Measurements from ENCODE around the gene KCNJ14.
A peak's percentile ranks its signal among the peaks of the same experiment; 100 is the strongest.
"Not testable (repeated sequence)": the region's sequence is repeated elsewhere in the genome, so short reads cannot be mapped to it uniquely, and the experiment has no call there.

The KCNJ14 gene

GRCh38 chr19:48473161-48473966 lies 18.0 kb downstream of the KCNJ14 start:
- DNase-seq, result no peak

DNA sequence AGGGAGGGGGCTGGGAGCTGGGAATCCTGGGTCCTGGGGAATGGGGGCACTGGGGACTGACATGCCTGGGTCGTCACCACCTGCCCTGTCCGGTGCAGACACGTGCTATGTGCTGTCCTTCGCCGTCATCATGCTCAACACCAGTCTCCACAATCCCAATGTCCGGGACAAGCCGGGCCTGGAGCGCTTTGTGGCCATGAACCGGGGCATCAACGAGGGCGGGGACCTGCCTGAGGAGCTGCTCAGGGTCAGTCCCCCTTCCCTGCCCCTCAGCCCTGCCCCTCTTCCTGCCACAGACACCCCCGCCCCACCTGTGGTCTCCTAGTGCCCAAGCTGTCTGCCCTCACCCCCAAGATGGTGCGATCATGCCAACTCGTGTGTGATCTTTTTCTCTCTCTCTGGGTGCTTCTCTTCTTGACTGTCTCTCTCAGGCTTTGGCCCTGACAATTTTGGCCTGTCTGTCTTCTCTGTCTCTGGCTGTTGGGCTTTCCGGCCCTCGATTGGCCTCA lies 18.8 kb downstream of the KCNJ14 start:
- no peak for DNase-seq

DNA sequence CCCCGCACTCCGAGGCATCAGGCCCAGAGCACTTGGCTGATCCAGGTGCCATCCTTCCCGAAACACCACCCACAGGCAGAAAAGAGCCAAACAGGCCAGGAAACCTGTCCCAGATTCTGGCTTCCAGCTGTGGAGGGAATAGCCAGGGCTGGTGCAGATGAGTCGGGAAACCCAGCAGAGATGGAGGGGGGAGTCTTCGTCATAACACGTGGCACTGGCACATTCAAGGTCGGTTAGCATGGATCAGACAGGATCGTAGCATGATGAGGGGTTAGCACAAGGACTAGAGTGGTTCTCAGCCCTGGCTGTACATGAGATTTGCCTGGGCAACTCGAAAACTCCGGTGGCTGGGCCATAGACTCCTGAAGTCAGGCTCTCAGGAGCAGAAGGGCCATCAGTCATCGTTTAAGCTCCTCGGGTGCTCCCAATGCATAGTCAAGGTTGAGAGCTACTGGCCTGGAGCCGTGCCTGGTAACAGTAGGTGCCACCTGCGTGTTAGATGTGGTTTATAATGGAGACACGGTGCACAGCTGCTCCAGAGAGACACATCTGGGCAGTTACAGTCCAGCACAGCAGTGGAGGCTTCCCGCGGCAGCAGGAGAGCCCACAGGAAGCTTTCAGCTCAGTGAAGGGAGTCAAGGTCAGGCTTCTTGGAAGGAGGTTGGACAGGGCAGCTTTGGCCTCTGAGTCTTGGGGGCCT lies 20.1 kb downstream of the KCNJ14 start:
- no peak for DNase-seq

- no peak for DNase-seq
Observed at GRCh38 chr19:48476176-48476575, 20.8 kb downstream of the KCNJ14 start.

DNA sequence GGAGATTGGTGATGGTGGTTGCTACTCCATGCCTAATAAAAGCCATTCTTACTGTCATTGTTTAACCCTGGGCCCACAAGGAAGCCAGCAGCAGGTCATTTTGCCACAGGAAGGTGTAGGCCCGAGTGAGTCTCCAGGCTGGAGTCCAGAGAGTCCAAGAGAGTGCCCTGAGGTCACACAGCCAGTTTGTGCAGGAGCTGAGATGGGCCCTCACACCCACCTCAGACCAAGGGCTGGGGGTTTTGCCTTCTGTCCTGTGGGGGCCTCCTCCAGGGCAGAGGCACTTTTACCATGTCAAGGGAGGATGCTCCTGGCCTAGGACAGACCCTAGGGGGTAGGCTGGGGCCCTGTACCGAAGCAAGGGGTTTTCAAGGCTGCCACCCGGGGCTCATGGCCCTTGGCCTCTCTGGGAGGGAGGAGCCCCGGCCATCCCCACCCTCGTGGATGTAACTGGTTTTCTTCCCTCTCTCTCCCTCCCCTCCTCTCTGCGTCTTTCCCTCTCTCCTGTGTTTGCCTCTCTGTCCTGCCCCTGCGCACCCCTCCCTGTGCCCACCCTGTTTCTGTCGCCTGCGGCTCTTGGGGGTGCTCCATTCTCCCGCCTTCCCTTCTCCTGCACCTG lies 21.8 kb downstream of the KCNJ14 start:
- no peak for DNase-seq

- no peak for DNase-seq
Observed at GRCh38 chr19:48477698-48478338, 22.4 kb downstream of the KCNJ14 start.

DNA sequence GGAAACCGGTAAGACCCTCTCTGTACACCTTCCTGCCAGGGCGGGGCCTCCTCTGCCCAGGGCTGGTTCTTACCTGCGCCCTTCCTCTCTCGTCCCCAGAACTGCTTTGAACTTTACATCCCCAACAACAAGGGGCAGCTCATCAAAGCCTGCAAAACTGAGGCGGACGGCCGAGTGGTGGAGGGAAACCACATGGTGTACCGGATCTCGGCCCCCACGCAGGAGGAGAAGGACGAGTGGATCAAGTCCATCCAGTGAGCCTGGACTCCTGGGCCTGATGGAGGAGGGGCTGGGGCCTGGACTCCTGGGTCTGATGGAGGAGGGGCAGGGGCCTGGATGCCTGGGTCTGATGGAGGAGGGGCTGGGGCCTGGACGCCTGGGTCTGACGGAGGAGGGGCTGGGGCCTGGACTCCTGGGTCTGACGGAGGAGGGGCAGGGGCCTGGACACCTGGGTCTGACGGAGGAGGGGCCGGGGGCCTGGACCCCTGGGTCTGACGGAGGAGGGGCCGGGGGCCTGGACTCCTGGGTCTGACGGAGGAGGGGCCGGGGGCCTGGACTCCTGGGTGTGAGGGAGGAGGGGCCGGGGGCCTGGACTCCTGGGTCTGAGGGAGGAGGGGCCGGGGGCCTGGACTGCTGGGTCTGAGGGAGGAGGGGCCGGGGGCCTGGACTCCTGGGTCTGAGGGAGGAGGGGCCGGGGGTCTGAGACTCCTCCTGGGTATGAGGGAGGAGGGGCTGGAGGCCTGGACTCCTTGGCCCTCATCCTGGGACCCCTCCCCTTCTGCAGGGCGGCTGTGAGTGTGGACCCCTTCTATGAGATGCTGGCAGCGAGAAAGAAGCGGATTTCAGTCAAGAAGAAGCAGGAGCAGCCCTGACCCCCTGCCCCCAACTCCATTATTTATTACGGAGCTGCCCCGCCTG lies 23.2 kb downstream of the KCNJ14 start:
- DNase-seq, result no peak

GRCh38 chr19:48479686-48480085 lies 24.3 kb downstream of the KCNJ14 start:
- DNase-seq, result no peak

- DNase-seq, result no peak
Observed at GRCh38 chr19:48480183-48480557, 24.8 kb downstream of the KCNJ14 start.

DNA sequence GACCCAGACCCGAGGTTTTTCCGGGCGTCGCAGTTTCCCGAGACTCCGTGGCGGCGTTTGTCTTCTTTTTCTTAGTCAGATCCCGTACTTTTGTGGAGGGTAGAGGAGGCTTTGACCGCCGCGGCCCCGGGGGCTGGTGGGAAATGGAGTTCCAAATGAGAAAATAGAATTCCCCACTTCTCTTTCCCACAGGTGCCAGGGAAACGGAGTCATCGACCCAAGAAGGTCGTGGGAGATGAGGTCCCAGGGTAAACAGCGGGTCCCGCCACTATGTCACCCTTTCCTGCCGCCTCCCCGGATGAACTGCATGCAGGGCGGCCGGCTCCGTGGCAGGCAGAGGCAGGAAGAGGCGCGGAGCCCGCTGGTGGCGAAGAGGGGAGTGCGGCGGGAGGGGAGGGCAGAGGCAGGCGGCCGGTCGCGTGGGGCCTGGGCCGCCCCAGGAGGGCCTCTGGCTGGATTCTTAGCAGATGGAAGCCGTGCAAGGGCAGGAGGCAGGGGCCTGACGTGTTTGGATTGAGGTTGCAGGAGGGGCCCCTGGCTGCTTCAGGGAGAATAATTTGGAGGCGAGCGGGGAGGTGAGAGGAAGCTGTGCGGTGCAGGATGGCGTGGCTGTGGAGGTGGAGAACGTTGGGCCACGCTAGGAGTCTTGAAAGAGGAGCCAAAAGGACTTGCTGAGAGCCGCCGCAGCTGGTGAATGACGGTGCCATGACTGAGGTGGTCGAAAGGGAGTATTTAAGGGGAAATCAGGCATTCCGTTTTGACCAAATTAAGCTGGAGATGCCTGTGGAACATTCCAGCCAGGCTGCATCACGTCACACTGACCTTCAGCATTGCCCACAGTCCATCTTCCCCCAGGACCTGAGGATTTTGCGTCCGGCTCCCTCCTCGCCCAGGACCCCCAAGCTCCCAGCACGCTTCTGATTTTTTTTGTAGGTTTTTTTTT lies 25.5 kb downstream of the KCNJ14 start:
- no peak for DNase-seq

GRCh38 chr19:48481846-48482639 lies 26.7 kb downstream of the KCNJ14 start:
- DNase-seq, result peak in 2 of 3 experiments; percentile 35 to 54

GRCh38 chr19:48483301-48483700 lies 27.9 kb downstream of the KCNJ14 start:
- no peak for DNase-seq

GRCh38 chr19:48484247-48484893 lies 29.0 kb downstream of the KCNJ14 start:
- no peak for DNase-seq

- no peak for DNase-seq
Observed at GRCh38 chr19:48484931-48485612, 29.7 kb downstream of the KCNJ14 start.

- DNase-seq, result not testable (repeated sequence)
Observed at GRCh38 chr19:48486706-48487105, 31.3 kb downstream of the KCNJ14 start.

DNA sequence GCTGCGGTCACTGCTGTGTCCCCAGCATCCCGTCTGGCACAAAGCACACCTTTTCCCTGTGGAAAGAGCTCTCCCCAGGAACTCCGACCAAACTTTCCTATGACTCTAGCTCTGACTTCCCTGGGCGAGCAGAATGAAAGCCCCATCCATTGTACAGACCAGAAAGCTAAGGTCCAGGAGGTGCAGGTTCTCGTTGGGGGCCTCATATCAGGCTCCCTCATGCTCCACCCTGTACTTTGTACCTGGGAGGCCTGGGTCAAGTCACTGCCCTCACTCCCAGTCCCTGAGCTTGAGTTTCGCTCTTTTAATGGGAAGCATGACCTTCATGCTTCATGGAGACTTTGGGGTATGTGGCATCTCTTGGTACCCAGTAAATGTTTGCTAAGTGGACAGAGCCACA lies 32.2 kb downstream of the KCNJ14 start:
- no peak for DNase-seq

- DNase-seq, result no peak
Observed at GRCh38 chr19:48487948-48488347, 32.6 kb downstream of the KCNJ14 start.

DNA sequence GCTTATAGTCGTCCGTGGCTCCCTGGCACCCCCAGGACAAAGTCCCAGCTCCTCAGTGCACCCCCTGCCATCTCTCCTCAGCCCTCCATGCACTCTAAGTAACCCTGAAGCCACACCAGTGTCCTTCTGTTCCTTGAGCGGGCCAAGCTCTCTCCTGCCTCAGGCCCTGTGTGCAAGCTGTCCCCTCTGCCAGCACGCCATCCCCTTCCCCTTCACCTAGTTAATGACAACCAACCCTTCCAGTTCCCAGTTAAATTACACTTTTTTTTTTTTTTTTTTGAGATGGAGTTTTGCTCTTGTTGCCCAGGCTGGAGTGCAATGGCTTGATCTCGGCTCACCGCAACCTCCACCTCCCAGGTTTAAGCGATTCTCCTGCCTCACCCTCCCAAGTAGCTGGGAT lies 33.1 kb downstream of the KCNJ14 start:
- DNase-seq, result not testable (repeated sequence)

All from NCI-H1417 (cell line).